Activated naive CD8-positive, alpha-beta T cell treated with anti-CD3 and anti-CD28 coated beads, Interleukin-2, amount 50 U/mL, for 24 hours (primary cell): ENCODE results near the gene KEAP1.
"Not testable (repeated sequence)": the region's sequence is repeated elsewhere in the genome, so short reads cannot be mapped to it uniquely, and the experiment has no call there.

Source experiments
- ATAC-seq: fragments of 150-1000 bp; cut with Tn5 transposase; one replicate; pipeline ENCODE4 v1.10.0; 2021
- DNase-seq: peaks from one replicate; pipeline ENCODE4 v3.0.0; 2021
- H3K27ac Mint-ChIP-seq: one replicate; pipeline ENCODE4 v1.8.0; 2021; ENCODE audit warnings: mild to moderate bottlenecking, mixed read lengths
- H3K27me3 Mint-ChIP-seq: one replicate; pipeline ENCODE4 v1.8.0; 2021; ENCODE audit warnings: mixed read lengths
- H3K36me3 Mint-ChIP-seq: one replicate; pipeline ENCODE4 v1.8.0; 2021; ENCODE audit warnings: low read depth, mixed read lengths
- H3K4me1 Mint-ChIP-seq: one replicate; pipeline ENCODE4 v1.8.0; 2021; ENCODE audit warnings: mixed read lengths
- H3K4me3 Mint-ChIP-seq: one replicate; pipeline ENCODE4 v1.8.0; 2021; ENCODE audit warnings: mild to moderate bottlenecking, moderate library complexity, mixed read lengths
- H3K9me3 Mint-ChIP-seq: one replicate; pipeline ENCODE4 v1.8.0; 2021; ENCODE audit warnings: mixed read lengths

Gene KEAP1

DNA sequence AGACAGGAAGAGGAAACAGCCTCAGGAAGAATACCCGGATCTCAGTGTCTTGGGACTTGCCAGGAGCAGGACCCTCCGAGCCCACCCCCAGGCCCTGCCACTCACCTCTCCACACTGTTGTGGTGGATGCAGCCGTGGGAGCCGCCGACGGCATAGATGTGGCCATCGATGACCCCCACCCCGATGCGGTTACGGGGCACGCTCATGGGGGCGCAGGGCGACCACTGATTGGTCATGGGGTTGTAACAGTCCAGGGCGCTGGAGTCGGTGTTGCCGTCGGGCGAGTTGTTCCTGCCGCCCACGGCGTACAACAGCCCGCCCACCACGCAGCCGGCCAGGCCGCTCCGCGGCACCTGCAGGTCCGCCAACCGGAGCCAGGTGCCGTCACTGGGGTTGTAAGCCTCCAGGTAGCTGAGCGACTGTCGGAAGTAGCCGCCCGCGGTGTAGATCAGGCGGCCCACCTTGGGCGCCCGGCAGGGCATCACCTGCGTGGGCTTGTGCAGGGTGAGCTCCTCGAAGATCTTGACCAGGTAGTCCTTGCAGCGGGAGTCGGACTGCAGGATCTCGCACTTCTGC is 11.6 kb downstream of the KEAP1 start:
- peaks cover 24% of the 10 kb centered on the region for H3K36me3 Mint-ChIP-seq
- no peaks in the 10 kb centered on the region for H3K9me3 Mint-ChIP-seq
- no peak overlapping the region for H3K4me3 Mint-ChIP-seq
- no peak overlapping the region for H3K27ac Mint-ChIP-seq
- H3K27me3 Mint-ChIP-seq: no peaks in the 10 kb centered on the region
- peaks cover 7% of the 10 kb centered on the region for H3K4me1 Mint-ChIP-seq
- ATAC-seq: no peak
- no peak for DNase-seq

- Mint-ChIP-seq H3K9me3 (no peaks in the 10 kb centered on the region), H3K27ac (no peak overlapping the region), H3K27me3 (no peaks in the 10 kb centered on the region), H3K4me3 (no peak overlapping the region), H3K4me1 (peaks cover 4% of the 10 kb centered on the region), H3K36me3 (peaks cover 16% of the 10 kb centered on the region)
- ATAC-seq (no peak), DNase-seq (no peak)
Observed at GRCh38 chr19:10486551-10486950, 16.6 kb downstream of the KEAP1 start.

DNA sequence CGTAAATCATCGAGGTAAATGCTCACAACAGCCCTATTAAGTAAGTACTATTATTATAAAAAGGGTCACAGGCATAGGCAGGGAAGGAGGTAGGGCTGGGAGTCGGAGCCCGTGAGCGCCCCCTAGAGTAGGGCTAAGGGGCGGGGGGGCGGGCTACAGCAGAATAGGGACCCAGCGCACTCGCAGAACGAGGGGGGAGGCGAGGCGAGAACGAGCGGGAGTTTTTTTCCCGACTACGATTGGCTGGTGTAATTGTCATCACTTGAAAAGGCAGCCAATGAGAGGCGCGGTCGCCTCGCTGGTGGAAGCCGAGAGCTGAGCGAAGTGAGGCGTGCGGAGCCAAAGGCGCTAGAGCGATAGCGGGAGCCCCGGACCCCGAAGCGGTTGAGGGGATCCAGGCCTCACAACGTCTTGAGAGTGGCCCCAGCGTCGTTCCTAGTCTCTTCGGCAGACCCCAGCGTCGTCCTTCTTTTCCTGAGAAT is 24.2 kb downstream of the KEAP1 start:
- peaks cover 9% of the 10 kb centered on the region for H3K4me1 Mint-ChIP-seq
- H3K27ac Mint-ChIP-seq: peak overlapping the region; percentile 31
- ATAC-seq (peak; percentile 97), DNase-seq (peak; percentile 86)
- H3K4me3 Mint-ChIP-seq: peak overlapping the region; percentile 21
- H3K36me3 Mint-ChIP-seq: no peaks in the 10 kb centered on the region
- no peaks in the 10 kb centered on the region for H3K27me3 Mint-ChIP-seq
- no peaks in the 10 kb centered on the region for H3K9me3 Mint-ChIP-seq

DNA sequence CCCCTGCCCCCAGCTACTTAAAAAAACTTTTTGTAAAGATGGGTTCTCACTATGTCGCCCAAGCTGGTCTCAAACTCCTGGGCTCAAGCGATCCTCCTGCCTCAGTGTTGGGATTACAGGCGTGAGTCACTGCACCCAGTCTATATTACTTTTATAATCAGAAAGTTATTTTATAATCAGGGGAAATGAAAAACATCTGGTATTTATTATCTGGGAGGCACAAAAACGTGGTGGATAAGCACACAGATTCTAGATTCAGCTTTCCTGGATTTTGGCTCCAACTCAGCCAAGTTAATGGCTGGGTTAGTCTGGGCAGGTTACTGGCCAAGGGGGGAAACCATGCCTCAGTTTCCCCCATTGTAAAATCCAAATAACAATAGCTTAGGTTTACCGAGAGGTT is 24.7 kb downstream of the KEAP1 start:
- Mint-ChIP-seq H3K27ac (no peak overlapping the region), H3K27me3 (no peaks in the 10 kb centered on the region), H3K4me3 (no peak overlapping the region), H3K36me3 (no peaks in the 10 kb centered on the region), H3K9me3 (no peaks in the 10 kb centered on the region), H3K4me1 (peaks cover 9% of the 10 kb centered on the region)
- no peak for DNase-seq
- no peak for ATAC-seq

DNA sequence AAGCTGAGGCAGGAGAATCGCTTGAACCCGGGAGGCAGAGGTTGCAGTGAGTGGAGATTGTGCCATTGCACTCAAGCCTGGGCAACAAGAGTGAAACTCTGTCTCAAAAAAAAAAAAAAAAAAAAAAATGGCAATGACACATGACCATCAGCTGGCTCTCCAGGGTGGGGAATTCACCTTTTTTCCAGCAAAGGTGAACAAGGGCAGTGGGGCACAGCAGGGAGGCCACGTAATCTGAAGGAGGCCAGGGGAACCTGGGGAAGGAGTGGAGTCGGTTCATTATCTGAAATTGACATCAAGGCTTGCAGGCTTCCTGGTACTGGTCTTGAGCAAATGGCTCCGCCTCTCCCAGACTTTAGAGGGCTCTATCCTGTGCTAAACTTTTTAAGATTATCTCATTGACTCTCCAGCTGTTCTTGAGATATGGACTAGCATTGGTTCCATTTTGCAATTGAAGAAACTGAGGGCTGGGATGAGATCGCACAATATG is 28.1 kb downstream of the KEAP1 start:
- Mint-ChIP-seq H3K36me3 (no peaks in the 10 kb centered on the region), H3K4me1 (peaks cover 9% of the 10 kb centered on the region), H3K9me3 (no peaks in the 10 kb centered on the region), H3K4me3 (no peak overlapping the region), H3K27ac (no peak overlapping the region), H3K27me3 (no peaks in the 10 kb centered on the region)
- no peak for ATAC-seq
- no peak for DNase-seq

DNA sequence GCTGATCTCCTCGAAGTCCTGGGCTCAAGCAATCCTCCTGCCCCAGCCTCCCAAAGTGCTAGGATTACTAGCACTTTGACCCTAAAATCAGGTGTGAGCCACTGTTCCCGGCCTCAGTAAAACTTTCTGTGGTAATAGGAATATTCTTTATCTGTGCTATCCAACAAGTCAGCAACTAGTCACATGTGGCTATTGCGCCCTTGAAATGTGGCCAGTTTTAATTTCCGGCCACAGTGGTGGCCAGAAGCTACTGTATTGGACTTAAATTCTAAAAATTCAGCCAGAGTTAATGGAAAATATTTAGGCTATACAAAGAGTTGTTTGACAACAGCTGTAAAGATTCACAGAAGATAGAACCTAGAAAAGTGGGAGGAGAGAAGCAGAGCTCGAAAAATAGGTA is 30.0 kb downstream of the KEAP1 start:
- no peak overlapping the region for H3K27ac Mint-ChIP-seq
- H3K4me1 Mint-ChIP-seq: no peaks in the 10 kb centered on the region
- no peaks in the 10 kb centered on the region for H3K27me3 Mint-ChIP-seq
- no peaks in the 10 kb centered on the region for H3K36me3 Mint-ChIP-seq
- H3K9me3 Mint-ChIP-seq: no peaks in the 10 kb centered on the region
- no peak overlapping the region for H3K4me3 Mint-ChIP-seq
- ATAC-seq (no peak), DNase-seq (no peak)

- ATAC-seq: peak; percentile 40
- Mint-ChIP-seq H3K4me1 (no peaks in the 10 kb centered on the region), H3K4me3 (no peak overlapping the region), H3K27me3 (no peaks in the 10 kb centered on the region), H3K27ac (no peak overlapping the region), H3K36me3 (peaks cover under 1% of the 10 kb centered on the region), H3K9me3 (no peaks in the 10 kb centered on the region)
- DNase-seq: no peak
Observed at GRCh38 chr19:10471909-10472308, 31.2 kb downstream of the KEAP1 start.

GRCh38 chr19:10468133-10468532 is 35.0 kb downstream of the KEAP1 start:
- ATAC-seq (no peak), DNase-seq (no peak)
- H3K27me3 Mint-ChIP-seq: no peaks in the 10 kb centered on the region
- peaks cover 5% of the 10 kb centered on the region for H3K36me3 Mint-ChIP-seq
- no peak overlapping the region for H3K4me3 Mint-ChIP-seq
- H3K4me1 Mint-ChIP-seq: no peaks in the 10 kb centered on the region
- H3K27ac Mint-ChIP-seq: no peak overlapping the region
- H3K9me3 Mint-ChIP-seq: no peaks in the 10 kb centered on the region

GRCh38 chr19:10467104-10467706 is 36.0 kb downstream of the KEAP1 start:
- no peak overlapping the region for H3K4me3 Mint-ChIP-seq
- no peak overlapping the region for H3K27ac Mint-ChIP-seq
- H3K4me1 Mint-ChIP-seq: peaks cover 2% of the 10 kb centered on the region
- DNase-seq: no peak
- no peaks in the 10 kb centered on the region for H3K9me3 Mint-ChIP-seq
- peaks cover 7% of the 10 kb centered on the region for H3K36me3 Mint-ChIP-seq
- ATAC-seq: no peak
- peaks cover 5% of the 10 kb centered on the region for H3K27me3 Mint-ChIP-seq

GRCh38 chr19:10464456-10464855 is 38.7 kb downstream of the KEAP1 start:
- Mint-ChIP-seq H3K27ac (no peak overlapping the region), H3K9me3 (no peaks in the 10 kb centered on the region), H3K4me1 (peaks cover 12% of the 10 kb centered on the region), H3K27me3 (peaks cover 5% of the 10 kb centered on the region), H3K36me3 (peaks cover 7% of the 10 kb centered on the region), H3K4me3 (no peak overlapping the region)
- DNase-seq (no peak), ATAC-seq (no peak)

GRCh38 chr19:10462557-10462956 is 40.6 kb downstream of the KEAP1 start:
- Mint-ChIP-seq H3K27me3 (peaks cover 5% of the 10 kb centered on the region), H3K9me3 (no peaks in the 10 kb centered on the region), H3K4me3 (peak overlapping the region; percentile 32), H3K36me3 (peaks cover 7% of the 10 kb centered on the region), H3K4me1 (peaks cover 12% of the 10 kb centered on the region), H3K27ac (no peak overlapping the region)
- DNase-seq: no peak
- ATAC-seq: no peak

DNA sequence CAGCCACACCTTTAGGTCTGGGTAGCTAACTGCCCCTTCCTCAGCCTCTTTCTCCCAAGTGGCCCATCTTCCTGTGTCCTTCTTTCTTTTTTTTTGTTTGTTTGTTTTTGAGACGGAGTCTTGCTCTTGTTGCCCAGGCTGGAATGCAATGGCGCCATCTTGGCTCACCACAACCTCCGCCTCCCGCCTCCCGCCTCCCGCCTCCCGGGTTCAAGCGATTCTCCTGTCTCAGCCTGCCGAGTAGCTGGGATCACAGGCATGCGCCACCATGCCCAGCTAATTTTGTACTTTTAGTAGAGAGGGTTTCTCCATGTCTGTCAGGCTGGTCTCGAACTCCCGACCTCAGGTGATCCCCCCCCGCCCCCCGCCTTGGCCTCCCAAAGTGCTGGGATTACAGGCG is 41.1 kb downstream of the KEAP1 start:
- H3K27me3 Mint-ChIP-seq, DNase-seq, H3K27ac Mint-ChIP-seq, ATAC-seq, H3K36me3 Mint-ChIP-seq, H3K4me3 Mint-ChIP-seq, H3K9me3 Mint-ChIP-seq: not testable (repeated sequence)
- peaks cover 12% of the 10 kb centered on the region for H3K4me1 Mint-ChIP-seq

DNA sequence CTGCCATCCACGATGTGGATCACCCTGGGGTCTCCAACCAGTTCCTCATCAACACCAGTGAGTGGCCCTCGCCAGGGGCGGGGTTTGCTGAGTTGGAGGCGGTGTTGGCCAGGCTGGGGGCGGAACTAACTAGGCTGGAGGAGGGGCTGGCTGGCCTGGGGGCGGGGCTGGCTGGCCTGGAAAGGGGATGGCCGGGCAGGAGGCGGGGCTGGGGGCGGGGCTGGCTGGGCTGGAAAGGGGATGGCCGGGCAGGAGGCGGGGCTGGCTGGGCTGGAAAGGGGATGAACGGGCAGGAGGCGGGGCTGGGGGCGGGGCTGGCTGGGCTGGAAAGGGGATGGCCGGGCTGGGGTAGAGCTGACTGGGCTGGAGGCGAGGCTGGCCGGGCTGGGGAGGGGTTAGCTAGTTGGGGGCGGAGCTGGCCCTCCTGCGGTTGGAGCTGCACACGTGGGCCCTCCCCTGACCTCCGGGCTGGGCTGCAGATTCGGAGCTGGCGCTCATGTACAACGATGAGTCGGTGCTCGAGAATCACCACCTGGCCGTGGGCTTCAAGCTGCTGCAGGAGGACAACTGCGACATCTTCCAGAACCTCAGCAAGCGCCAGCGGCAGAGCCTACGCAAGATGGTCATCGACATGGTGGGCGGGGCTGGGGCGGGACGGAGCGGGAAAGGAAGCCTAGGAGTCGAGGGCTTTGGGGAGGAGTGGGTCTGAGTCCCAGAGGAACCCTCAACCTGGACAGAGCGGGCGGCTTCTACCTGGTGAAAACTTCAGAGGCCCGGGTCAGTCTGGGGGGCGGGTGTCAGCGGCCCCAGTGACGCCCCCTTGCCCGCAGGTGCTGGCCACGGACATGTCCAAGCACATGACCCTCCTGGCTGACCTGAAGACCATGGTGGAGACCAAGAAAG is 41.9 kb downstream of the KEAP1 start:
- H3K9me3 Mint-ChIP-seq: no peaks in the 10 kb centered on the region
- ATAC-seq: peak; percentile 95
- H3K4me3 Mint-ChIP-seq: no peak overlapping the region
- peaks cover 12% of the 10 kb centered on the region for H3K4me1 Mint-ChIP-seq
- DNase-seq: peak; percentile 91
- no peak overlapping the region for H3K27ac Mint-ChIP-seq
- peaks cover 5% of the 10 kb centered on the region for H3K27me3 Mint-ChIP-seq
- H3K36me3 Mint-ChIP-seq: peaks cover 4% of the 10 kb centered on the region

- Mint-ChIP-seq H3K36me3 (peaks cover 4% of the 10 kb centered on the region), H3K4me3 (no peak overlapping the region), H3K27me3 (peaks cover 5% of the 10 kb centered on the region), H3K9me3 (no peaks in the 10 kb centered on the region), H3K27ac (no peak overlapping the region), H3K4me1 (peaks cover 12% of the 10 kb centered on the region)
- ATAC-seq (no peak), DNase-seq (no peak)
Observed at GRCh38 chr19:10460714-10461046, 42.5 kb downstream of the KEAP1 start.

DNA sequence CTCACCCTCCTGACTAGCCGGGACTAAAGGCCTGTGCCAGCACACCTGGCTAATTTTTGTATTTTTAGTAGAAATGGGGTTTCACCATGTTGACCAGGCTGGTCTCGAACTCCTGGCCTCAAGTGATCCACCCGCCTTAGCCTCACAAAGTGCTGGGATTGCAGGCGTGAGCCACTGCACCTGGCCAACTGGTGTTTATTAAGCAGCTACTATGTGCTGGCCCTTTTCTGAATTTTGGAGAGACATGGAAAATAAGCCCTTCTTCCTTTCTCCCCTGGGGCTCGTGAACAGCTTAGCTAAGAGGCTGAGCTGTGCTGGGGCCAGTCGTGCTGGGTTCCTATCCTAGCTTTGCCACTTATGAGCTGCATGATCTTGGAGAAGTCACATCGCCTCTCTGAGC is 44.4 kb downstream of the KEAP1 start:
- ATAC-seq, H3K27me3 Mint-ChIP-seq, H3K27ac Mint-ChIP-seq, H3K9me3 Mint-ChIP-seq, H3K4me3 Mint-ChIP-seq, DNase-seq, H3K36me3 Mint-ChIP-seq: not testable (repeated sequence)
- H3K4me1 Mint-ChIP-seq: peaks cover 12% of the 10 kb centered on the region
